C4-2B (cell line): ENCODE measurements around the gene GPN2.

Source experiments
- CTCF ChIP-seq: fragments of 450-650 bp; conservative IDR thresholded peaks from 2 replicates; pipeline ENCODE4 v1.5.1; 2017; ENCODE audit warnings: mild to moderate bottlenecking
- ZFX ChIP-seq: fragments of 450-650 bp; IDR thresholded peaks from 2 replicates; pipeline ENCODE4 v1.6.1; 2017

- TF ChIP-seq CTCF (no peak), ZFX (no peak)
These were observed 34.4 kb downstream of the GPN2 start for GRCh38 chr1:26855636-26856035.
